Neural progenitor cell (in vitro differentiated cells): Measurements from ENCODE around the gene ATXN1.

ENCODE experiments used
- CTCF ChIP-seq: fragments of 200-600 bp; sonication (generic); IDR thresholded peaks from 2 replicates; pipeline ENCODE4 v1.5.1; 2017; ENCODE audit warnings: antibody characterized with exemption, mild to moderate bottlenecking
- EZH2 ChIP-seq: fragments of 200-600 bp; sonication (generic); IDR thresholded peaks from 2 replicates; pipeline ENCODE4 v1.6.1; 2017; ENCODE audit warnings: antibody characterized with exemption, mild to moderate bottlenecking, moderate library complexity
- EZH2phosphoT487 ChIP-seq: fragments of 200-600 bp; sonication (generic); IDR thresholded peaks from 2 replicates; pipeline ENCODE4 v1.6.1; 2017; ENCODE audit warnings: antibody characterized with exemption

GRCh38 chr6:16706911-16707783 lies 54.1 kb downstream of the ATXN1 start:
- no peak for TF ChIP-seq CTCF
- no peak for TF ChIP-seq EZH2
- TF ChIP-seq EZH2phosphoT487: no peak
